Measurements from ENCODE around the gene SAFB.

- no peak for TF ChIP-seq EZH2phosphoT487 (IDR thresholded peaks at IDR 0.05; ENCODE audit: borderline replicate concordance, low read depth, low read length)
- TF ChIP-seq CTCF (conservative IDR thresholded peaks at IDR 0.05; ENCODE audit: low read length) = no peak
Observed at GRCh38 chr19:5705552-5705951, 82.7 kb downstream of the SAFB start.

Measured in OCI-LY7 (cell line).